Measurements from ENCODE around the gene EFCAB11. TPM values are rescaled to one million over a fixed set of nuclear protein-coding genes. Genes with fewer than 3 reads are reported as not detected.

The EFCAB11 gene
- total RNA-seq, 2 experiments from 2014 or later: 0.36 to 0.47 TPM

- Histone ChIP-seq H3K27me3 (ENCODE audit: control insufficient read depth in 1 of 2, insufficient read depth in 2 of 2, low read length in 2 of 2) (no peaks in the 10 kb centered on the region), H3K4me3 (ENCODE audit: low read length) (no peak overlapping the region), H3K27ac (ENCODE audit: low read depth in 1 of 2, low read length in 2 of 2) (no peak overlapping the region), H3K4me1 (ENCODE audit: insufficient read depth, low read length) (peaks cover 18% of the 10 kb centered on the region), H3K9me3 (ENCODE audit: control insufficient read depth in 1 of 2, insufficient read depth in 1 of 2, low read length in 2 of 2) (no peaks in the 10 kb centered on the region), H3K36me3 (ENCODE audit: insufficient read depth, low read length) (no peaks in the 10 kb centered on the region)
- intact Hi-C loops (cut with DNase I, micrococcal nuclease): loop anchor here (5.0 to 10.0 kb wide), 2 partner anchors 356 to 438 kb away; partner anchors contain the start of gene FOXN3 (in 1 of the 2)
- H3K27ac Mint-ChIP-seq: peak overlapping the region; percentile 37
- ChIA-PET CTCF (no interaction called here), POLR2A (interaction anchor here (0.6 to 1.6 kb wide), 2 partner anchors 52 to 155 kb away, joined by 3 to 6 read pairs; no protein-coding TSS in a partner anchor)
- ATAC-seq (ENCODE audit: poor library complexity): no peak
- no peaks in the 10 kb centered on the region for H3K27me3 Mint-ChIP-seq
- peaks cover 16% of the 10 kb centered on the region for H3K4me1 Mint-ChIP-seq (ENCODE audit: low read depth)
- H3K4me3 Mint-ChIP-seq: peak overlapping the region; percentile 62
- peak in 2 of 14 experiments; percentile 18 to 32 for DNase-seq
- TF ChIP-seq, protein P1, sequence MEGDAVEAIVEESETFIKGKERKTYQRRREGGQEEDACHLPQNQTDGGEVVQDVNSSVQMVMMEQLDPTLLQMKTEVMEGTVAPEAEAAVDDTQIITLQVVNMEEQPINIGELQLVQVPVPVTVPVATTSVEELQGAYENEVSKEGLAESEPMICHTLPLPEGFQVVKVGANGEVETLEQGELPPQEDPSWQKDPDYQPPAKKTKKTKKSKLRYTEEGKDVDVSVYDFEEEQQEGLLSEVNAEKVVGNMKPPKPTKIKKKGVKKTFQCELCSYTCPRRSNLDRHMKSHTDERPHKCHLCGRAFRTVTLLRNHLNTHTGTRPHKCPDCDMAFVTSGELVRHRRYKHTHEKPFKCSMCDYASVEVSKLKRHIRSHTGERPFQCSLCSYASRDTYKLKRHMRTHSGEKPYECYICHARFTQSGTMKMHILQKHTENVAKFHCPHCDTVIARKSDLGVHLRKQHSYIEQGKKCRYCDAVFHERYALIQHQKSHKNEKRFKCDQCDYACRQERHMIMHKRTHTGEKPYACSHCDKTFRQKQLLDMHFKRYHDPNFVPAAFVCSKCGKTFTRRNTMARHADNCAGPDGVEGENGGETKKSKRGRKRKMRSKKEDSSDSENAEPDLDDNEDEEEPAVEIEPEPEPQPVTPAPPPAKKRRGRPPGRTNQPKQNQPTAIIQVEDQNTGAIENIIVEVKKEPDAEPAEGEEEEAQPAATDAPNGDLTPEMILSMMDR (IDR thresholded peaks at IDR 0.05): no peak
- H3K9me3 Mint-ChIP-seq: no peaks in the 10 kb centered on the region
- no peaks in the 10 kb centered on the region for H3K36me3 Mint-ChIP-seq (ENCODE audit: low read depth)
Observed at GRCh38 chr14:89773151-89773550, 181.4 kb downstream of the EFCAB11 start.

DNA sequence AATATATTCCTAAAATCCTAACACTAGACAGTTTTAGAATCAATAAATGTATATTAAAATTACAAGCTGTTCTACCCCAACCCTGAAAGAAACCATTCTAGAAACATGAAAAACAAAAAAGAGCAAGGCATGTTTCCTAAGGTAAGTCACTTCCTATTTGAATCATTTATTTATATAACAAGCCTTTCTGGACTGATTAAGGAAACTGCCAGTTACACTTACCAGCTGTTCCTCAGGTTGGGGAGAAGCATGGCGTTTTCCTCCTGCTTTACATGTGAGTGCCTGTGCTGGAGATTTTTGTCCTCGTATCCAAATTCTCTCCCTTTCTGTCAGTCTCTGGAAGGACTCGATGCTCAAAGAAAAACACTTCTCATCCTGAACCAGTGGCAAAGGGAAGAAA lies 183.3 kb downstream of the EFCAB11 start:
- H3K36me3 ChIP-seq (ENCODE audit: insufficient read depth, low read length): no peaks in the 10 kb centered on the region
- H3K9me3 ChIP-seq (ENCODE audit: control insufficient read depth in 1 of 2, insufficient read depth in 1 of 2, low read length in 2 of 2): no peaks in the 10 kb centered on the region
- DNase-seq: no peak
- intact Hi-C loops (cut with DNase I, micrococcal nuclease): loop anchor here (5.0 to 10.0 kb wide), 2 partner anchors 354 to 436 kb away; partner anchors contain the start of gene FOXN3 (in 1 of the 2)
- H3K27me3 ChIP-seq (ENCODE audit: control insufficient read depth in 1 of 2, insufficient read depth in 2 of 2, low read length in 2 of 2): no peaks in the 10 kb centered on the region
- H3K27ac Mint-ChIP-seq: no peak overlapping the region
- no peaks in the 10 kb centered on the region for H3K36me3 Mint-ChIP-seq (ENCODE audit: low read depth)
- ATAC-seq (ENCODE audit: poor library complexity): no peak
- no peak overlapping the region for H3K4me3 ChIP-seq (ENCODE audit: low read length)
- H3K27me3 Mint-ChIP-seq: no peaks in the 10 kb centered on the region
- H3K9me3 Mint-ChIP-seq: no peaks in the 10 kb centered on the region
- ChIA-PET POLR2A (no interaction called here), CTCF (no interaction called here)
- TF ChIP-seq, protein P1 (IDR thresholded peaks at IDR 0.05): no peak
- no peak overlapping the region for H3K4me3 Mint-ChIP-seq
- peaks cover 35% of the 10 kb centered on the region for H3K4me1 Mint-ChIP-seq (ENCODE audit: low read depth)
- no peak overlapping the region for H3K27ac ChIP-seq (ENCODE audit: low read depth in 1 of 2, low read length in 2 of 2)
- H3K4me1 ChIP-seq (ENCODE audit: insufficient read depth, low read length): peaks cover 32% of the 10 kb centered on the region

DNA sequence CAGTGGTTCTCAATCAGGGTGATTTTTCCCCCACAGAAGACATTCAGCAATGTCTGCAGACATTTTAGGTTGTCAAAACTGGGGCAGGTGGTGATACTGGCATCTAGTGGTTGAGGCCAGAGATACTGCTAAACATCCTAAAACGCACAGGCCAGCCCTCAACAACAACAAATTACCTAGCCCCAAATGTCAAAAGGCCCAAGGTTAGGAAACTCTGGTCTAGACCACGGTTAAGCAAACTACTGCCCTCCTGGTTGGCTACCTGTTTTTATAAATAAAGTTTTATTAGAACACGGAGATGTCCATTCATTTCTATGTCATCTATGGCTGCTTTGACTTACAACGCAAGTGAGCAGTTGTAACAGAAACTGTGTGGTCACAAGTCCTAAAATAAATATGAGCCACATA lies 186.7 kb downstream of the EFCAB11 start:
- Histone ChIP-seq H3K4me1 (ENCODE audit: insufficient read depth, low read length) (peaks cover 21% of the 10 kb centered on the region), H3K4me3 (ENCODE audit: low read length) (no peak overlapping the region), H3K9me3 (ENCODE audit: control insufficient read depth in 1 of 2, insufficient read depth in 1 of 2, low read length in 2 of 2) (no peaks in the 10 kb centered on the region), H3K36me3 (ENCODE audit: insufficient read depth, low read length) (no peaks in the 10 kb centered on the region), H3K27ac (ENCODE audit: low read depth in 1 of 2, low read length in 2 of 2) (no peak overlapping the region), H3K27me3 (ENCODE audit: control insufficient read depth in 1 of 2, insufficient read depth in 2 of 2, low read length in 2 of 2) (no peaks in the 10 kb centered on the region)
- POLR2A ChIA-PET: interaction anchor here (0.6 to 3.6 kb wide), 3 partner anchors 46 to 720 kb away, joined by 3 to 22 read pairs (median 6); no protein-coding TSS in a partner anchor
- H3K36me3 Mint-ChIP-seq (ENCODE audit: low read depth): no peaks in the 10 kb centered on the region
- peak overlapping the region; percentile 52 for H3K27ac Mint-ChIP-seq
- no peaks in the 10 kb centered on the region for H3K9me3 Mint-ChIP-seq
- peak; percentile 96 for ATAC-seq (ENCODE audit: poor library complexity)
- CTCF ChIA-PET: interaction anchor here (0.7 to 0.8 kb wide), 2 partner anchors 47 to 126 kb away, joined by 3 to 4 read pairs; no protein-coding TSS in a partner anchor
- peaks cover 43% of the 10 kb centered on the region for H3K4me1 Mint-ChIP-seq (ENCODE audit: low read depth)
- DNase-seq: peak; percentile 46 to 86 (median 57)
- TF ChIP-seq, protein P1 (IDR thresholded peaks at IDR 0.05): peak; percentile 82
- intact Hi-C loops (cut with DNase I, micrococcal nuclease): loop anchor here (1.0 to 10.0 kb wide), 9 partner anchors 47 to 741 kb away; no protein-coding TSS in a partner anchor
- no peaks in the 10 kb centered on the region for H3K27me3 Mint-ChIP-seq
- H3K4me3 Mint-ChIP-seq: peak overlapping the region; percentile 52
